ENCODE results near the gene CIT.

CIT gene

DNA sequence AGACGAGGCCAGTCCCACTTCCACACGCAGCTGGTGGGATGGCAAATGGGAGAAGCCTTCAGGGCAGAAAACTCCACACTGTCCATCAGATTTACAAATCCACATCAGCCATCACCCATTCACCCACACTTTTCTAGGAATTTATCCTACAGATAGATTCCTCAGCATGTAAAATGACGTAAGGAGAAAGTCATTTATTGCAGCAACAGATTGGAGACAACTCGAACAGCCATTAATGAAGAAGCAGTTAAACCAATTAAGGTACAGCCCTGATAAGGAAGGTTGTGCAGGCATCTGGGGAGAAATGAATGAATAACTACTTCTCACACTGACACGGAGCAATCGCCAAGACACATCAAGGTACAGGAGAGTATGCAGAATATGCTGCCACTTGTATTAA, 183.0 kb downstream of the CIT start:
- no peaks in the 10 kb centered on the region for H3K4me1 ChIP-seq (ENCODE audit: insufficient read depth, low read length)
- H3K9ac ChIP-seq (ENCODE audit: low read depth, low read length), result no peak overlapping the region
- WGBS, result 98% methylated on average over 6 of the region's 6 CpGs
- H3K27ac ChIP-seq (ENCODE audit: low read depth, low read length), result no peak overlapping the region
- no peak overlapping the region for H3K4me3 ChIP-seq (ENCODE audit: low read length)
- peaks cover 58% of the 10 kb centered on the region for H3K36me3 ChIP-seq (ENCODE audit: insufficient read depth, low read length)
- no peaks in the 10 kb centered on the region for H3K9me3 ChIP-seq (ENCODE audit: insufficient read depth, low read depth, low read length)
- no peaks in the 10 kb centered on the region for H3K27me3 ChIP-seq (ENCODE audit: insufficient read depth, low read length)

DNA sequence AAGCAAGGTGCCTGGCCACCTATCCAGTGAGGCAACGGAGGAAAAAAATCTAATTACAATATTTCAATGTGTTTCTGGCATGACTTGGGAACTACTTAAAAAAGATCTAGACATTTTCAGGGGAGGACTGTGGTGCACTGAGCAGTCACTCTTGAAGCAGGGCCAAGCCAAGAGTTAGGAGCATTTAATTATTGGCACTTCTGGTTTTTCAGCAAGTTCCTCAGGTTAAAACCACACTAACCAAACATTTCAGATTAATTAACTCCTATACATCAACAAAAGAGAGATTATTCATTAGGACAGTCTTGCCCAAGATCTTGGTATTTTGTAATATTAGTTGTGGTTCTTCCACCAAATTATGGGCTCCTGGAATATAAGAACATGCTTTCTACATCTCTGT, 183.6 kb downstream of the CIT start:
- Histone ChIP-seq H3K27me3 (ENCODE audit: insufficient read depth, low read length) (no peaks in the 10 kb centered on the region), H3K4me1 (ENCODE audit: insufficient read depth, low read length) (no peaks in the 10 kb centered on the region), H3K36me3 (ENCODE audit: insufficient read depth, low read length) (peaks cover 63% of the 10 kb centered on the region), H3K9ac (ENCODE audit: low read depth, low read length) (no peak overlapping the region), H3K27ac (ENCODE audit: low read depth, low read length) (no peak overlapping the region), H3K4me3 (ENCODE audit: low read length) (no peak overlapping the region), H3K9me3 (ENCODE audit: insufficient read depth, low read depth, low read length) (no peaks in the 10 kb centered on the region)
- no CpG with 5 or more reads among the region's 1 CpG for WGBS

DNA sequence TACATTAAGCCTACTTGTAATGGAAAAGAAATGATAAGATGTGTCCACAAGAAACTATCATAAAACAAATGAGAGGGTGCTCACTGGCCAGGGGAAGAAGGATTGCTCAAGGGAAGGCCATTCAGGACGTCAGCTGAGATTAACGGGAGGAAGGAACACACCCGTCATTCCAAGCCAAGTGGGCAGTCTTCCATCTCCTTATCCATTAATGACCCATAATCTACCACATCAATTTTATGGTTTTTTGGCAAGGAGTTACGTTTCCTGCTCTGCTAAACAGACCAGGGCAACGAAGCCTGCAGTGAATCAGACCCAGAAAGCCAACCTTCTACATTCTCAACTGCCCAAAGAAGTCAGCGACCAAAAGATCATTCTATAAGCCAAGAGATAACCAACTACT, 184.1 kb downstream of the CIT start:
- Histone ChIP-seq H3K27me3 (ENCODE audit: insufficient read depth, low read length) (no peaks in the 10 kb centered on the region), H3K36me3 (ENCODE audit: insufficient read depth, low read length) (peaks cover 66% of the 10 kb centered on the region), H3K9me3 (ENCODE audit: insufficient read depth, low read depth, low read length) (no peaks in the 10 kb centered on the region), H3K4me1 (ENCODE audit: insufficient read depth, low read length) (no peaks in the 10 kb centered on the region), H3K4me3 (ENCODE audit: low read length) (no peak overlapping the region), H3K27ac (ENCODE audit: low read depth, low read length) (no peak overlapping the region), H3K9ac (ENCODE audit: low read depth, low read length) (no peak overlapping the region)
- WGBS, result 89% methylated on average over 6 of the region's 6 CpGs

DNA sequence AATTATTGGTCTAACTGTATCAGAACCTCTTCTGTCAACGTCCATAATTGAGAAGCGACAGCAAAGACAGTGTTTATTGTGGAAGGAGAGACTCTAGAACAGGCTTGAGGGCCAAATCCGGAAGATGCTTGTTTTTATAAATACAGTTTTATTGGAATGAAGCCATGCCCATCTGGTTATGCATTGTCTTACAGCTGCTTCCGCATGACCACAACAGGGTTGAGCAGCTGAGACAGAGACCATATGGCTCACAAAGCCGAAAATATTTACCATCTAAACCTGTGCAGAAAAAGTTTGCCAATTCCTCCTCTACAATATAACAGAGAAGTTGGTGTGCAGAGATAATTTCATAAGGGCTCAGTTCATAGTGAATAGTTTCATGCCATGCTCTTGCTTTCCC, 184.7 kb downstream of the CIT start:
- H3K27me3 ChIP-seq (ENCODE audit: insufficient read depth, low read length), result no peaks in the 10 kb centered on the region
- H3K4me3 ChIP-seq (ENCODE audit: low read length), result no peak overlapping the region
- peaks cover 66% of the 10 kb centered on the region for H3K36me3 ChIP-seq (ENCODE audit: insufficient read depth, low read length)
- H3K9ac ChIP-seq (ENCODE audit: low read depth, low read length), result no peak overlapping the region
- WGBS, result 95% methylated on average over 5 of the region's 5 CpGs
- no peak overlapping the region for H3K27ac ChIP-seq (ENCODE audit: low read depth, low read length)
- no peaks in the 10 kb centered on the region for H3K4me1 ChIP-seq (ENCODE audit: insufficient read depth, low read length)
- no peaks in the 10 kb centered on the region for H3K9me3 ChIP-seq (ENCODE audit: insufficient read depth, low read depth, low read length)

DNA sequence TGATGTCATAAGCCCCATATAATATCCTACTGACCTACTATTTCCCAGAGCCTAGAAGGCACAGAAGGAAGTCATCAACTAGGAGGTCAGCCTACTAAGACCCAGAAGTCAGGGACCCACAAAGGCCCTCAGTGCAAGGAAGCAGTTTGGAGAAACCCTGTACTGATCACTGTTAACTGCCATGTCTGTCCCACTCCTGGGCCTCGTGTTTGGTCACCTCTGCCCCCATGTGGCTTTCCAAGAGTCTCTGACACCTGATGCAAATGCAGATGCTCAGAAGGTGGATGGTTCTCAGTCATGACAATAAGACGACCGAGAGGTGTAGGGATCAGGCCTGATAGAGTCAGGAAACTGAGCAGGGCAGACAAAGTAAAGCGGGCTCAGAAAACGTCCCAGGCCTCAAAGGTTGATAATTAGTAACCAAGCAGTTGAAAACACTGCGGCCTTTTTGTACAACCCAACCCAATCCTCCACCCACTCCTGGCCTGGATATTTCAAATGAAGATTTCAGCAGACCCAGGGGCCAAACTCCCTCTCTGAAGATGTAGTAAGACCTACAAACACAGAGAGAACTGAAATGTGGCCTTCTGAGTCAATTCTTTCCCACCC, 185.8 kb downstream of the CIT start:
- Histone ChIP-seq H3K27ac (ENCODE audit: low read depth, low read length) (no peak overlapping the region), H3K9ac (ENCODE audit: low read depth, low read length) (no peak overlapping the region), H3K4me1 (ENCODE audit: insufficient read depth, low read length) (no peaks in the 10 kb centered on the region), H3K4me3 (ENCODE audit: low read length) (no peak overlapping the region), H3K36me3 (ENCODE audit: insufficient read depth, low read length) (peaks cover 67% of the 10 kb centered on the region), H3K9me3 (ENCODE audit: insufficient read depth, low read depth, low read length) (no peaks in the 10 kb centered on the region), H3K27me3 (ENCODE audit: insufficient read depth, low read length) (no peaks in the 10 kb centered on the region)
- WGBS, result 87% methylated on average over 6 of the region's 6 CpGs

DNA sequence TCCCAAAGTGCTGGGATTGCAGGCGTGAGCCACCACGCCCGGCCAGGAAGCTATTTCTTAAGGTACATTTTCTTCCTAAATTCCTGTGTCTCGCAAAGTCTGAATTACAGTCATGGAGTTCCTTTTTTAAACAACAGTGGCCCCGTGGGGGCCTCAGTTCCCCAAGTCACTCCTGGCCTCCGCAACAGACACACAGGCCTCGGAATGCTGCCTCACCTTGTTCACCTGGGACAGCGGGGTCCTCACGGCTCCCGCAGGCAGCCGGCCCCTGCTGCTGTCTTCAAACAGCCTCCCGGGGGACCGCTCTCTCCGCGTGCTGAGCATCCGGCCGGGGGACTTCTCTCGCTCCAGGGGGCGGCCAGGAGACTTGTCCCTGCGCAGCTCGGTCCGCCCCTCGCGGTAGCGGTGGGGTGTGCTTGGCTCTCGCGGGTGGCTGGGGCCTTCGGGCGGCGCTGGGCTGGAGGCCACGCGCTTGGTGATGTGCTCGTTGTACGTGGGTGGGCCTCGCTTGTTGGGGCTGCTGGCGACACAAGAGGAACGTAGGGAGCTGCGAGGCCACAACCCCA, 187.1 kb downstream of the CIT start:
- H3K27me3 ChIP-seq (ENCODE audit: insufficient read depth, low read length), result no peaks in the 10 kb centered on the region
- peaks cover 76% of the 10 kb centered on the region for H3K36me3 ChIP-seq (ENCODE audit: insufficient read depth, low read length)
- no peaks in the 10 kb centered on the region for H3K4me1 ChIP-seq (ENCODE audit: insufficient read depth, low read length)
- WGBS, result 97% methylated on average over 38 of the region's 38 CpGs
- H3K9ac ChIP-seq (ENCODE audit: low read depth, low read length), result no peak overlapping the region
- H3K27ac ChIP-seq (ENCODE audit: low read depth, low read length), result no peak overlapping the region
- no peaks in the 10 kb centered on the region for H3K9me3 ChIP-seq (ENCODE audit: insufficient read depth, low read depth, low read length)
- H3K4me3 ChIP-seq (ENCODE audit: low read length), result no peak overlapping the region

DNA sequence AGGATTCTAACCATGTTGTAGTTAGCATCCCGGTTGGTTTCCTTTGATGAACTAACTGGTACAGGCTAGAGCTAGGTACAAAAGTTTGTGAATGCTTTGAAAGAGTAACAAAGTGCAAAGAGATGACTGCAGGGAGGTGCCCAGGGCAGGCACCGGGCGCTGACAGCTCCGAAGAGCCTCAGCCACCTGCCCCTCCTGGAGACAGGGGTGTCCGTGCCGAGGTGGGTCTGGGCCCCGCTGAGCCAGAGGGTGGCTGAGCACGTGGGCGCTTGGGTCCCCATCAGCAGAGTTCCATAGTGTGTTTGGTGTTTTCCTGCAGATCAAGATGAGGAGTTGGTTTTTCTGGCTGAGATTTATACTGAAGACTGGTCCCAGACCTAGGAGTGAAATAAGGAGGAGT, 189.2 kb downstream of the CIT start:
- no peaks in the 10 kb centered on the region for H3K27me3 ChIP-seq (ENCODE audit: insufficient read depth, low read length)
- no peaks in the 10 kb centered on the region for H3K4me1 ChIP-seq (ENCODE audit: insufficient read depth, low read length)
- H3K9me3 ChIP-seq (ENCODE audit: insufficient read depth, low read depth, low read length), result no peaks in the 10 kb centered on the region
- 92% methylated on average over 9 of the region's 9 CpGs for WGBS
- no peak overlapping the region for H3K27ac ChIP-seq (ENCODE audit: low read depth, low read length)
- H3K4me3 ChIP-seq (ENCODE audit: low read length), result no peak overlapping the region
- H3K9ac ChIP-seq (ENCODE audit: low read depth, low read length), result no peak overlapping the region
- H3K36me3 ChIP-seq (ENCODE audit: insufficient read depth, low read length), result peaks cover 62% of the 10 kb centered on the region

DNA sequence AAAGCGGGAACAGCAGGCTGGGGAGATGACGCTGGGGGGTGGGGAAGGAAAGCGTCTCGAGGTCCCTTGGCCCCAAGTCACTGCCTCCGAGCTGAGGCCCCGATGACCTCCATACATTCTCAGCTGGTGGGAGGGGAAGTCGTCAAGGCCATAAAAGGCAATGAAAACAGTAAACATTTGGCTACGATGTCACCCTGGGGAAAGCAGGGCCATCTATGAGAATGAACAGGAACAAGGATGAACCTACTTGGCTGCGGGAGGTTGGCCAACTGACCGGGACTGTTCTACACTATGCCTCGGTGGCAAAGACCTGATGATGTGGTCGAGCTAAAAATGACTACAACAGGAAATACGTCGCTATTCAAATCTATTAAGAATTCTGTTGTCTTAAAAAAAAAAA, 189.7 kb downstream of the CIT start:
- H3K9ac ChIP-seq (ENCODE audit: low read depth, low read length), result no peak overlapping the region
- no peaks in the 10 kb centered on the region for H3K4me1 ChIP-seq (ENCODE audit: insufficient read depth, low read length)
- peaks cover 60% of the 10 kb centered on the region for H3K36me3 ChIP-seq (ENCODE audit: insufficient read depth, low read length)
- WGBS, result 91% methylated on average over 12 of the region's 14 CpGs
- no peaks in the 10 kb centered on the region for H3K27me3 ChIP-seq (ENCODE audit: insufficient read depth, low read length)
- no peaks in the 10 kb centered on the region for H3K9me3 ChIP-seq (ENCODE audit: insufficient read depth, low read depth, low read length)
- no peak overlapping the region for H3K27ac ChIP-seq (ENCODE audit: low read depth, low read length)
- H3K4me3 ChIP-seq (ENCODE audit: low read length), result no peak overlapping the region

DNA sequence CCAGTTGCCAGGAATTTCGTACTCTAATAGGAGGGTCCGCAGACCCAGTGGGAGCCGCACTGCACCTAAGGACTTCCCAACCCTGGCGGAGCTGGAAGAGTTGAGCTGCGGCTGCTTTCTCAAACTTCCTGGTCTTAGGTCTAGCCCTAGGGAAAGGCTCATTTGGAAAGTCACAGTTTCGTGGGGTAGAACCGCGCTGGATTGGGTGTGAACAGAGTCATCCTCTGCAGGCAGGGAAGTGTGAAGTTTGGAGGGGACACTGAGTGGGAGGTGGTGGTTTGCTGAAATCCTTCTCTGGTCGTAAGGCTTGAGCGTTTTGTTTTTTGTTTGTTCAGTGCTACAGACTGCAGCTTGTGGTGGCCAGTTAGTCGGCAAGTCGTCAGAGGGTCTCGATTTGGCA, 190.3 kb downstream of the CIT start:
- no peak overlapping the region for H3K9ac ChIP-seq (ENCODE audit: low read depth, low read length)
- WGBS, result 93% methylated on average over 13 of the region's 13 CpGs
- H3K4me3 ChIP-seq (ENCODE audit: low read length), result no peak overlapping the region
- H3K27me3 ChIP-seq (ENCODE audit: insufficient read depth, low read length), result no peaks in the 10 kb centered on the region
- H3K27ac ChIP-seq (ENCODE audit: low read depth, low read length), result no peak overlapping the region
- H3K9me3 ChIP-seq (ENCODE audit: insufficient read depth, low read depth, low read length), result no peaks in the 10 kb centered on the region
- H3K36me3 ChIP-seq (ENCODE audit: insufficient read depth, low read length), result peaks cover 60% of the 10 kb centered on the region
- H3K4me1 ChIP-seq (ENCODE audit: insufficient read depth, low read length), result no peaks in the 10 kb centered on the region

DNA sequence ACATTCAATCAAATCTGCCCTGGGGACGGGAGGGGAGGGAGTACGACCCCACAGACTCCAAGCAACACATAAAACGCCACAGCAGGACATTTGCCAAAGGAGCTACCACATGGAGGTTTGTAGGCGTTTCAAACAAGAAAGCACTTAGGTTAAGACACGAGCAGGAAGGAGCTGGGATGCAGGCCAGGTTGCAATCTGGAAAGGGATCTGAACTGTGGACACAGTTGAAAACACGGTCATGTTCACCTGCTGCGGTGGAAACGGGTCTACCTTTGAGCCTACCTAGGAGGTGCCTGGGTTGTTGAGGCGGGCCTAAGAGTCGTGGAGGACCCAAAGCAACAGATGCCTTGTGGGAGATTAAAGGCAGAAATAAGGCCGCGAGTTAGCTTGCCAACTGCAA, 190.8 kb downstream of the CIT start:
- Histone ChIP-seq H3K27ac (ENCODE audit: low read depth, low read length) (no peak overlapping the region), H3K9ac (ENCODE audit: low read depth, low read length) (no peak overlapping the region), H3K4me1 (ENCODE audit: insufficient read depth, low read length) (no peaks in the 10 kb centered on the region), H3K9me3 (ENCODE audit: insufficient read depth, low read depth, low read length) (no peaks in the 10 kb centered on the region), H3K4me3 (ENCODE audit: low read length) (no peak overlapping the region), H3K27me3 (ENCODE audit: insufficient read depth, low read length) (no peaks in the 10 kb centered on the region), H3K36me3 (ENCODE audit: insufficient read depth, low read length) (peaks cover 63% of the 10 kb centered on the region)
- 96% methylated on average over 12 of the region's 12 CpGs for WGBS

DNA sequence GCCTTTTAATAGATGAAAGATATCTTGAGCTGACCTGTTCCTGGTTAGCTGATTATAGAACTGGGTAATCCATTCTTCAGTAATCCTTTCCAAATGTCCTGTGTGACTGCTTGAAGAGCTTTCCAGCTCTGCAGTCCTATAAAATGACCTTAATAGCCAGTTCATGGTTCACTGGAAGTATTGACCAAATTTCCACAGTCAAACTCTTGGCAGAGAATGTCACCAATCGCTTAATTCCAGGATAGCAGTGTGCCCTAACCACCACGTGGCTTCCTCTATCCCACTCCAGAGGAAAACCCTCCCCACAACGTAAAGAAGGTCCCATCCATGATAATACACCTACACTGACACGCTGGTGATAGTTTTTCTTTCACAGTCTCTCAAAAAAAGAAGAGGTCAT, 191.7 kb downstream of the CIT start:
- Histone ChIP-seq H3K9ac (ENCODE audit: low read depth, low read length) (no peak overlapping the region), H3K27me3 (ENCODE audit: insufficient read depth, low read length) (no peaks in the 10 kb centered on the region), H3K4me3 (ENCODE audit: low read length) (no peak overlapping the region), H3K9me3 (ENCODE audit: insufficient read depth, low read depth, low read length) (no peaks in the 10 kb centered on the region), H3K27ac (ENCODE audit: low read depth, low read length) (no peak overlapping the region), H3K36me3 (ENCODE audit: insufficient read depth, low read length) (peaks cover 69% of the 10 kb centered on the region), H3K4me1 (ENCODE audit: insufficient read depth, low read length) (no peaks in the 10 kb centered on the region)
- 94% methylated on average over 4 of the region's 4 CpGs for WGBS
